Neuronal stem cell (in vitro differentiated cells): ENCODE data around the gene SPATA20.

Experiments
- DNase-seq: peaks from one replicate; pipeline ENCODE4 v3.0.0-alpha.2; 2013; ENCODE audit warnings: low spot score
- H2AFZ ChIP-seq: one replicate; pipeline ENCODE4 v1.6.1; 2013; ENCODE audit warnings: mild to moderate bottlenecking, low read length, inconsistent platforms
- H2AK5ac ChIP-seq: 2 replicates; pipeline ENCODE4 v1.6.1; 2013; ENCODE audit warnings: low read depth, mild to moderate bottlenecking, inconsistent platforms, low read length, moderate library complexity, mixed read lengths
- H2BK120ac ChIP-seq: 2 replicates; pipeline ENCODE4 v1.6.1; 2013; ENCODE audit warnings: low read depth, mild to moderate bottlenecking, inconsistent platforms, low read length, moderate library complexity, mixed read lengths
- H2BK12ac ChIP-seq: one replicate; pipeline ENCODE4 v1.6.1; 2013; ENCODE audit warnings: low read length, inconsistent platforms
- H2BK15ac ChIP-seq: 2 replicates; pipeline ENCODE4 v1.6.1; 2013; ENCODE audit warnings: mild to moderate bottlenecking, low read length, inconsistent platforms, mixed read lengths
- H2BK5ac ChIP-seq: one replicate; pipeline ENCODE4 v1.6.1; 2013; ENCODE audit warnings: inconsistent platforms, mild to moderate bottlenecking, low read length, moderate library complexity
- H3K14ac ChIP-seq: one replicate; pipeline ENCODE4 v1.6.1; 2013; ENCODE audit warnings: low read length, inconsistent platforms
- H3K18ac ChIP-seq: 2 replicates; pipeline ENCODE4 v1.6.1; 2013; ENCODE audit warnings: low read length, inconsistent platforms
- H3K23ac ChIP-seq: 2 replicates; pipeline ENCODE4 v1.6.1; 2013; ENCODE audit warnings: low read depth, mild to moderate bottlenecking, mixed read lengths, low read length, inconsistent platforms; ENCODE audit not compliant: poor library complexity
- H3K27ac ChIP-seq: replicated peaks from 3 replicates; pipeline ENCODE4 v1.5.1; 2013; ENCODE audit warnings: low read length, inconsistent platforms
- H3K27me3 ChIP-seq, 3 experiments: 2 replicates each; pipeline ENCODE4 v1.6.1; 2013; ENCODE audit warnings: low read length in 3 of 3, mild to moderate bottlenecking in 2 of 3, inconsistent platforms in 1 of 3, low read depth in 1 of 3, mixed read lengths in 1 of 3, moderate library complexity in 1 of 3; ENCODE audit not compliant: control insufficient read depth in 3 of 3, insufficient read depth in 3 of 3
- H3K36me3 ChIP-seq, 2 donors: replicated peaks in 1 of 2; 2 replicates each; pipeline ENCODE4 v1.6.1; 2013; ENCODE audit warnings: low read length in 2 of 2; ENCODE audit not compliant: control insufficient read depth in 2 of 2, insufficient read depth in 2 of 2
- H3K4ac ChIP-seq: 2 replicates; pipeline ENCODE4 v1.6.1; 2013; ENCODE audit warnings: inconsistent platforms, mild to moderate bottlenecking, low read length, moderate library complexity
- H3K4me1 ChIP-seq, 2 donors: 1 replicate in 1 of 2; 2 replicates in 1 of 2; pipeline ENCODE4 v1.6.1; 2013; ENCODE audit warnings: low read length in 2 of 2, low read depth in 1 of 2; ENCODE audit not compliant: control insufficient read depth in 2 of 2, insufficient read depth in 1 of 2
- H3K4me2 ChIP-seq: one replicate; pipeline ENCODE4 v1.6.1; 2013; ENCODE audit warnings: mild to moderate bottlenecking, low read length, inconsistent platforms; ENCODE audit not compliant: insufficient read depth, poor library complexity, severe bottlenecking
- H3K4me3 ChIP-seq, 2 donors: 2 replicates each; pipeline ENCODE4 v1.5.1; 2013; ENCODE audit warnings: low read length in 2 of 2, mild to moderate bottlenecking in 2 of 2, inconsistent platforms in 1 of 2, moderate library complexity in 1 of 2
- H3K79me1 ChIP-seq: one replicate; pipeline ENCODE4 v1.6.1; 2013; ENCODE audit warnings: low read depth, mild to moderate bottlenecking, inconsistent platforms, low read length, moderate library complexity
- H3K9ac ChIP-seq: one replicate; pipeline ENCODE4 v1.6.1; 2013; ENCODE audit warnings: mild to moderate bottlenecking, low read depth, low read length, inconsistent platforms; ENCODE audit not compliant: poor library complexity
- H3K9me3 ChIP-seq, 2 donors: replicated peaks in 1 of 2; 2 replicates each; pipeline versions ENCODE3 to v1.6.1; 2013; ENCODE audit warnings: low read length in 2 of 2, mild to moderate bottlenecking in 2 of 2, inconsistent platforms in 1 of 2, low read depth in 1 of 2, mixed read lengths in 1 of 2, moderate library complexity in 1 of 2; ENCODE audit not compliant: control insufficient read depth in 2 of 2, insufficient read depth in 1 of 2
- H4K8ac ChIP-seq: one replicate; pipeline ENCODE4 v1.6.1; 2013; ENCODE audit warnings: low read depth, mild to moderate bottlenecking, inconsistent platforms, low read length, moderate library complexity
- H4K91ac ChIP-seq: one replicate; pipeline ENCODE4 v1.6.1; 2013; ENCODE audit warnings: low read length, low read depth, mild to moderate bottlenecking, inconsistent platforms; ENCODE audit not compliant: poor library complexity
- WGBS, 2 donors: extraction: QIAGEN DNeasy Blood & Tissue Kit; methylation state at CpG; one replicate each; pipeline ENCODE4 v1.1.7; 2013; ENCODE audit warnings: missing lambda C conversion rate in 2 of 2, mixed read lengths in 1 of 2; ENCODE audit not compliant: insufficient read length in 2 of 2, insufficient replicate concordance in 1 of 2; ENCODE audit errors: extremely low coverage in 2 of 2; 5-methylcytosine and 5-hydroxymethylcytosine counted together

The SPATA20 gene

DNA sequence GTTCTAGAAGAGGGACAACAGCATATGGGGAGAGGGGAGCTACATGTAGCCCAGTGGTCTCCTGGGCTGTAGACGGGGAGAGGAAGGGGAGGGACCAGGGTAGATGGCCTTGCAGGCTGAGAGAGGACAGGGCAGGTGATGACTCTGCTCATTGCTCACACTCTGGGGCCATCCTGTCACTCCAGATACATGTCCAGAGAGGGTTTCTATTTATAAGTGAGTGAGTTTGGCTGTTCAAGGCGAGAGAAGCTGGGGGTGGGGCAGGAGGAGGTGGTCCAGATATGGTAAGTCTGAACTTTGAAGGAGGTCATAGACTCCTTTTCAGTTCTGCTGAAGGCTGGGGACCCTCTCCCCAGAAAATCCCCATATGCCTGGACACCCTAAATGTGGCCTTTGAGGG, 35.8 kb downstream of the SPATA20 start:
- H3K36me3 ChIP-seq: peaks cover 0 to 2% of the 10 kb centered on the region in 2 donors
- H3K9ac ChIP-seq: no peak overlapping the region
- H2BK15ac ChIP-seq: no peak overlapping the region
- DNase-seq: no peak
- H3K4me2 ChIP-seq: no peak overlapping the region
- no peak overlapping the region for H3K14ac ChIP-seq
- H3K27ac ChIP-seq: no peak overlapping the region
- peak overlapping the region; percentile 69 for H2AK5ac ChIP-seq
- no peak overlapping the region for H3K4ac ChIP-seq
- H3K4me1 ChIP-seq: peaks cover 13 to 27% of the 10 kb centered on the region in 2 donors
- H3K18ac ChIP-seq: no peak overlapping the region
- H3K27me3 ChIP-seq: no peaks in the 10 kb centered on the region
- no peak overlapping the region for H2BK120ac ChIP-seq
- H3K4me3 ChIP-seq: no peak overlapping the region
- no CpG with 5 or more reads among the region's 2 CpGs for WGBS, 2 donors
- no peak overlapping the region for H3K23ac ChIP-seq
- no peak overlapping the region for H2AFZ ChIP-seq
- no peak overlapping the region for H2BK12ac ChIP-seq
- H2BK5ac ChIP-seq: no peak overlapping the region
- H4K8ac ChIP-seq: no peak overlapping the region
- no peaks in the 10 kb centered on the region for H3K79me1 ChIP-seq
- H3K9me3 ChIP-seq: no peaks in the 10 kb centered on the region
- no peak overlapping the region for H4K91ac ChIP-seq

DNA sequence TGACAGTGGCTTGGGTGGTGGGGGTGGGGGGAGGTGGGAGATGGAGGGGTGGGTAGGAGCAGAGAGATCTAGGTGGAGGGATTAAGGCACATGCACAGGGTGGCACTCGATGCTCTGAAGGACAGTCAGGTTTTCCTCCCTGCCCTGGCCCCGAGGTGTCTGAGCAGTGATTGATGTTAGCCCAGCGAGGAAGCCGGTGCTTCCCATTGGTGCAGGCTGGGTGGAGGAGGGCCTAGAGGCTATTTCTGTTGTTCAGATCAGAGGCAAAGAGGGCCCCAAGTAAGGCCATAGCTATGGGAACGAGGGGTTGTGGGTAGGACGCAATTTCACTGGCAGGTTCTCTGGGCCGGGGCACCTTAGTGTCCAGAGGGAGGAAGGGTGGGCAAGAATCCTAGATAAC, 36.7 kb downstream of the SPATA20 start:
- H3K4ac ChIP-seq: no peak overlapping the region
- no peaks in the 10 kb centered on the region for H3K79me1 ChIP-seq
- no peak overlapping the region for H3K4me3 ChIP-seq
- no peaks in the 10 kb centered on the region for H3K27me3 ChIP-seq
- no peak overlapping the region for H2AFZ ChIP-seq
- no peak overlapping the region for H4K91ac ChIP-seq
- H4K8ac ChIP-seq: no peak overlapping the region
- H3K4me1 ChIP-seq: peaks cover 13 to 27% of the 10 kb centered on the region in 2 donors
- no peak overlapping the region for H3K14ac ChIP-seq
- no peak for DNase-seq
- no peak overlapping the region for H2BK120ac ChIP-seq
- no peak overlapping the region for H3K27ac ChIP-seq
- no peak overlapping the region for H2BK15ac ChIP-seq
- H2BK12ac ChIP-seq: no peak overlapping the region
- H3K9me3 ChIP-seq: no peaks in the 10 kb centered on the region
- no peak overlapping the region for H2BK5ac ChIP-seq
- H3K36me3 ChIP-seq: peaks cover 0 to under 1% of the 10 kb centered on the region in 2 donors
- H3K4me2 ChIP-seq: no peak overlapping the region
- H2AK5ac ChIP-seq: no peak overlapping the region
- no peak overlapping the region for H3K9ac ChIP-seq
- WGBS, 2 donors: no CpG with 5 or more reads among the region's 7 CpGs
- H3K18ac ChIP-seq: no peak overlapping the region
- H3K23ac ChIP-seq: no peak overlapping the region

DNA sequence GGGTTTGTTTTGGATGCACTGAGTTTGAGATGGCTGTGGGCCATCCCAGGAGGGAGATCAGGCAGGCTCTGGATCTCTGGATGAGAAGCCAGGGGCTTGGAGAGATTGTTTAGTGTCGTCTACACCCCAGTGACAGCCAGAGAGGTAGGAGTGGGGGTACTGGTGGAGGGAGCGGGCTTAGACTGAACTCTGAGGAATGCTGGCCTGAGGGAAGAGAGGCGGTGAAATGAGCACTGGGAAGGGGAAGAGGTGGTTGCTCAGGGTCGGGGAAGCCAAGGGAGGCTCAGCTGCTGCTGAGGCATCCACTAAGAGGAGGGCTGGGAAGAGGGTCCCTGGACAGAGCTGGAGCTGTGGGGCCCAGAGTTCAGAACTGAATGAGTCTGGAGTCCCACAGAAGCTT, 37.1 kb downstream of the SPATA20 start:
- Histone ChIP-seq H2BK12ac (no peak overlapping the region), H3K9me3 (no peaks in the 10 kb centered on the region), H3K14ac (no peak overlapping the region), H2BK120ac (no peak overlapping the region), H3K27ac (no peak overlapping the region), H3K4me1 (peaks cover 18 to 24% of the 10 kb centered on the region in 2 donors), H2AK5ac (no peak overlapping the region), H3K9ac (no peak overlapping the region), H2BK5ac (no peak overlapping the region), H3K18ac (no peak overlapping the region), H3K79me1 (no peaks in the 10 kb centered on the region), H2AFZ (no peak overlapping the region), H3K36me3 (no peaks in the 10 kb centered on the region), H2BK15ac (no peak overlapping the region), H3K4me2 (no peak overlapping the region), H3K4ac (no peak overlapping the region), H3K27me3 (no peaks in the 10 kb centered on the region), H4K8ac (no peak overlapping the region), H3K4me3 (no peak overlapping the region), H3K23ac (no peak overlapping the region), H4K91ac (no peak overlapping the region)
- no CpG with 5 or more reads among the region's 4 CpGs for WGBS, 2 donors
- no peak for DNase-seq

DNA sequence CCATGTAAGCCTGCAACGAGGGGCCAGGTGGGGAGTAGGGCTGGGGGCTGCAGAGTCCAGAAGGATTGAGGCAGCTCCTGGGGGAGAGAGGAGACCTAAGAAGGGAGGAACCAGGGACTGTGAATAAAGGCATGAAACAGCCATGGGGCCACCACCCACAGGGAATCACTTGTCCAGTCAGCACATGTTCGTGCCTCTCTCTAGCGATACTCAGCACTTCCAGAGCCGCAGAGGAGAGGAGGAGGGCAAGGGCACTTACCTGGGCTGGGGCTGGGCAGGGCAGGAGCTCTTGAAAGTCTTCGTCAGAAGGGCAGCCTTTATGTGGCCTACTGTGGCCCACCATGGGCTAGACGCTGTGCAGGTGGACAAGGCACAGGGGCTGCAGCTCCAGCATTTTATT, 37.8 kb downstream of the SPATA20 start:
- H3K4me3 ChIP-seq: no peak overlapping the region
- no peak overlapping the region for H2BK5ac ChIP-seq
- H2BK12ac ChIP-seq: no peak overlapping the region
- H2BK15ac ChIP-seq: no peak overlapping the region
- H4K91ac ChIP-seq: no peak overlapping the region
- H2AK5ac ChIP-seq: peak overlapping the region; percentile 49
- H3K4me1 ChIP-seq: peaks cover 18 to 22% of the 10 kb centered on the region in 2 donors
- no peak overlapping the region for H3K4me2 ChIP-seq
- no peaks in the 10 kb centered on the region for H3K9me3 ChIP-seq
- no peak overlapping the region for H2BK120ac ChIP-seq
- H3K14ac ChIP-seq: no peak overlapping the region
- H3K23ac ChIP-seq: no peak overlapping the region
- no peak overlapping the region for H4K8ac ChIP-seq
- H3K36me3 ChIP-seq: no peaks in the 10 kb centered on the region
- no peaks in the 10 kb centered on the region for H3K27me3 ChIP-seq
- H2AFZ ChIP-seq: no peak overlapping the region
- DNase-seq: no peak
- H3K79me1 ChIP-seq: no peaks in the 10 kb centered on the region
- no peak overlapping the region for H3K18ac ChIP-seq
- no peak overlapping the region for H3K4ac ChIP-seq
- no CpG with 5 or more reads among the region's 6 CpGs for WGBS, 2 donors
- peak overlapping the region; percentile 7 for H3K9ac ChIP-seq
- no peak overlapping the region for H3K27ac ChIP-seq
